Panc1 (cell line): ENCODE data around the gene C1orf232. TPM values are rescaled to one million over a fixed set of nuclear protein-coding genes. Genes with fewer than 3 reads are reported as not detected.

ENCODE experiments used
- ATAC-seq: fragments of 200-7000 bp; cut with Tn5 transposase; 2 replicates; pipeline ENCODE4 v1.9.1; 2020; ENCODE audit warnings: mild to moderate bottlenecking, moderate library complexity
- BruUV-seq: library from RNA; stranded (reverse); fragments of 400-500 nt; replicated peaks from 2 replicates; lab custom pipeline; 2021; lab: Mats Ljungman, UMichigan
- CTCF ChIA-PET: fragments of 300-600 bp; sonication (Branson Sonifier 250); formaldehyde crosslinking; loops from one replicate; lab custom pipeline; 2022; ENCODE audit warnings: antibody characterized with exemption; lab: Charles Lee
- POLR2A ChIA-PET: fragments of 300-600 bp; sonication (Branson Sonifier 250); formaldehyde crosslinking; loops from one replicate; lab custom pipeline; 2022; ENCODE audit warnings: antibody characterized with exemption; lab: Charles Lee
- DNase-seq: peaks from one replicate; pipeline ENCODE4 v3.0.0-alpha.2; 2010; ENCODE audit warnings: low read depth, low spot score
- H3K27ac ChIP-seq: 2 replicates; pipeline ENCODE4 v1.5.1; 2011; ENCODE audit warnings: mild to moderate bottlenecking, low read length, inconsistent platforms
- H3K27me3 ChIP-seq: fragments of 200-500 bp; sonication (Bioruptor generic); 2 replicates; pipeline ENCODE4 v1.6.0; 2014; ENCODE audit warnings: low read length, inconsistent platforms; ENCODE audit not compliant: control insufficient read depth, insufficient read depth
- H3K36me3 ChIP-seq: fragments of 200-500 bp; sonication (Bioruptor generic); 2 replicates; pipeline ENCODE4 v1.5.1; 2014; ENCODE audit warnings: inconsistent platforms, mild to moderate bottlenecking, low read length, moderate library complexity; ENCODE audit not compliant: control insufficient read depth, insufficient read depth
- H3K4me1 ChIP-seq: 2 replicates; pipeline ENCODE4 v1.5.1; 2011; ENCODE audit warnings: inconsistent platforms, mild to moderate bottlenecking, low read length, moderate library complexity; ENCODE audit not compliant: control insufficient read depth, insufficient read depth
- H3K4me3 ChIP-seq, 2 experiments: 2 replicates each; pipeline ENCODE4 v1.5.1; 2011 to 2012; ENCODE audit warnings: low read depth in 2 of 2, low read length in 2 of 2, mild to moderate bottlenecking in 2 of 2, inconsistent platforms in 1 of 2, moderate library complexity in 1 of 2
- H3K9me3 ChIP-seq: fragments of 200-500 bp; sonication (Bioruptor generic); 2 replicates; pipeline ENCODE4 v1.5.1; 2014; ENCODE audit warnings: low read depth, mild to moderate bottlenecking, inconsistent platforms, low read length, moderate library complexity; ENCODE audit not compliant: control insufficient read depth, insufficient read depth
- POLR2AphosphoS5 ChIP-seq: IDR thresholded peaks from 2 replicates; pipeline ENCODE4 v1.6.1; 2012; ENCODE audit warnings: mild to moderate bottlenecking, low read depth, low read length, moderate library complexity
- SIN3A ChIP-seq: IDR thresholded peaks from 2 replicates; pipeline ENCODE4 v1.6.1; 2012; ENCODE audit warnings: low read depth, mild to moderate bottlenecking, low read length, moderate library complexity, borderline replicate concordance; ENCODE audit not compliant: insufficient read depth
- TCF7L2 ChIP-seq: IDR thresholded peaks from 2 replicates; pipeline ENCODE4 v1.6.1; 2011; ENCODE audit warnings: mild to moderate bottlenecking, low read depth, low read length, inconsistent platforms
- in situ Hi-C: cut with HindIII; loops from 2 replicates; pipeline ENCODE4 v1.10.0; 2016; ENCODE audit warnings: low sequenced_read_pairs, low pct_unique_long_range_greater_than_20kb
- intact Hi-C: fragments of 100-400 bp; cut with micrococcal nuclease; formaldehyde crosslinking; loops from one replicate; pipeline ENCODE4 v1.10.0; 2022; ENCODE audit not compliant: unreplicated experiment
- total RNA-seq: library from RNA; stranded (reverse); gene quantifications from one replicate; pipeline ENCODE4 v1.2.1, GENCODE V29; 2021; ENCODE audit not compliant: unreplicated experiment
- TF ChIP-seq, protein P1 (sequence below): fragments of 450-650 bp; IDR thresholded peaks from 2 replicates; pipeline ENCODE4 v1.5.1; 2017; ENCODE audit warnings: mild to moderate bottlenecking
- TF ChIP-seq, protein P2 (sequence below), 2 experiments: IDR thresholded peaks; 2 replicates each; pipeline ENCODE4 v1.6.1; 2011 to 2012; ENCODE audit warnings: low read depth in 2 of 2, control low read depth in 1 of 2, low read length in 1 of 2, mild to moderate bottlenecking in 1 of 2, moderate library complexity in 1 of 2; ENCODE audit not compliant: insufficient read depth in 1 of 2

Gene C1orf232
- total RNA-seq, 1 experiment from 2014 or later: not detected

DNA sequence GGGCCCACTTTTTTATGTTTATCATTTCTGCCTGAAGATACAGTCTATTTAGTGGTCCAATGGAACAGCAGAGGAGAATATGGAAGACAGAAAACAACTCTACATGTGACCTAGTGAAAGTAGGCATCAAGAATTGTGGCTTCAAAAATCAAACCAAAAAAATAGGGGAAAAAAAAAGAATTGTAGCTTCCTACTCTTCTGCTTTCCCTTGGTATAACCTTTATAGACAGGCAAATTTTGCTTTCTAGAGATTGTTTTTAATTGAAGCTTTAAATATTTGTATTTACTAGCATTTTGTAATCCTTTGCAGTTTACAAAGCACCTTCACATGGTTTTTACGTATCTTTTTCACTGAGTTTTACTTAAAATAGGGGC is 42.8 kb downstream of the C1orf232 start:
- POLR2A ChIA-PET: interaction anchor here (0.6 to 0.7 kb wide), 2 partner anchors 82 to 125 kb away, joined by 3 to 5 read pairs; no protein-coding TSS in a partner anchor

DNA sequence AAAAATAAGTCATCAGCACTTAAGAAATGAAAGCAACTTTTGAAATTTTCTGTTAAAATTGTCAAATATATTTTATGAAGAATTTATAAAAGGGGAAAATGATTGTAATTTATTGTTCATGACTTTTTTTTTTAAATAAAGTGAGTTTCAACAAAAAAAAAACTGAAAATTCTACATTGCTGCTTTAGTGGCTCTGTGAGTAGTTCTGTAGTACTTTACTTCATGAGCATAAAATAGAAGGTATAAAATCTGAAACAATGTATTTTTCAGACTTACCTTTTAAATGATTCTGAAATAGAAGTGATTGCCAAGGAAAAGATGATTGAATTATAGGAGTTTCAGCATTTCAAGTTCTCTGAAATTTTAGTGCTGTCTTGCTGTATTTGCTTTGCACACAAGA is 43.4 kb downstream of the C1orf232 start:
- Histone ChIP-seq H3K4me1 (peaks cover 36% of the 10 kb centered on the region), H3K27ac (peak overlapping the region; percentile 80; the same call in 1 of the 2 replicates), H3K9me3 (no peaks in the 10 kb centered on the region), H3K36me3 (no peaks in the 10 kb centered on the region), H3K27me3 (no peaks in the 10 kb centered on the region), H3K4me3 (no peak overlapping the region)
- CTCF ChIA-PET: no interaction called here
- POLR2A ChIA-PET: interaction anchor here (0.7 kb wide), 1 partner anchor 16 kb away, joined by 3 read pairs; no protein-coding TSS in a partner anchor
- in situ Hi-C loops (no loop called here), intact Hi-C loops (no loop called here)
- TF ChIP-seq TCF7L2 (no peak), SIN3A (no peak), POLR2AphosphoS5 (no peak)
- TF ChIP-seq, protein P1, sequence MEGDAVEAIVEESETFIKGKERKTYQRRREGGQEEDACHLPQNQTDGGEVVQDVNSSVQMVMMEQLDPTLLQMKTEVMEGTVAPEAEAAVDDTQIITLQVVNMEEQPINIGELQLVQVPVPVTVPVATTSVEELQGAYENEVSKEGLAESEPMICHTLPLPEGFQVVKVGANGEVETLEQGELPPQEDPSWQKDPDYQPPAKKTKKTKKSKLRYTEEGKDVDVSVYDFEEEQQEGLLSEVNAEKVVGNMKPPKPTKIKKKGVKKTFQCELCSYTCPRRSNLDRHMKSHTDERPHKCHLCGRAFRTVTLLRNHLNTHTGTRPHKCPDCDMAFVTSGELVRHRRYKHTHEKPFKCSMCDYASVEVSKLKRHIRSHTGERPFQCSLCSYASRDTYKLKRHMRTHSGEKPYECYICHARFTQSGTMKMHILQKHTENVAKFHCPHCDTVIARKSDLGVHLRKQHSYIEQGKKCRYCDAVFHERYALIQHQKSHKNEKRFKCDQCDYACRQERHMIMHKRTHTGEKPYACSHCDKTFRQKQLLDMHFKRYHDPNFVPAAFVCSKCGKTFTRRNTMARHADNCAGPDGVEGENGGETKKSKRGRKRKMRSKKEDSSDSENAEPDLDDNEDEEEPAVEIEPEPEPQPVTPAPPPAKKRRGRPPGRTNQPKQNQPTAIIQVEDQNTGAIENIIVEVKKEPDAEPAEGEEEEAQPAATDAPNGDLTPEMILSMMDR: no peak
- TF ChIP-seq, protein P2, sequence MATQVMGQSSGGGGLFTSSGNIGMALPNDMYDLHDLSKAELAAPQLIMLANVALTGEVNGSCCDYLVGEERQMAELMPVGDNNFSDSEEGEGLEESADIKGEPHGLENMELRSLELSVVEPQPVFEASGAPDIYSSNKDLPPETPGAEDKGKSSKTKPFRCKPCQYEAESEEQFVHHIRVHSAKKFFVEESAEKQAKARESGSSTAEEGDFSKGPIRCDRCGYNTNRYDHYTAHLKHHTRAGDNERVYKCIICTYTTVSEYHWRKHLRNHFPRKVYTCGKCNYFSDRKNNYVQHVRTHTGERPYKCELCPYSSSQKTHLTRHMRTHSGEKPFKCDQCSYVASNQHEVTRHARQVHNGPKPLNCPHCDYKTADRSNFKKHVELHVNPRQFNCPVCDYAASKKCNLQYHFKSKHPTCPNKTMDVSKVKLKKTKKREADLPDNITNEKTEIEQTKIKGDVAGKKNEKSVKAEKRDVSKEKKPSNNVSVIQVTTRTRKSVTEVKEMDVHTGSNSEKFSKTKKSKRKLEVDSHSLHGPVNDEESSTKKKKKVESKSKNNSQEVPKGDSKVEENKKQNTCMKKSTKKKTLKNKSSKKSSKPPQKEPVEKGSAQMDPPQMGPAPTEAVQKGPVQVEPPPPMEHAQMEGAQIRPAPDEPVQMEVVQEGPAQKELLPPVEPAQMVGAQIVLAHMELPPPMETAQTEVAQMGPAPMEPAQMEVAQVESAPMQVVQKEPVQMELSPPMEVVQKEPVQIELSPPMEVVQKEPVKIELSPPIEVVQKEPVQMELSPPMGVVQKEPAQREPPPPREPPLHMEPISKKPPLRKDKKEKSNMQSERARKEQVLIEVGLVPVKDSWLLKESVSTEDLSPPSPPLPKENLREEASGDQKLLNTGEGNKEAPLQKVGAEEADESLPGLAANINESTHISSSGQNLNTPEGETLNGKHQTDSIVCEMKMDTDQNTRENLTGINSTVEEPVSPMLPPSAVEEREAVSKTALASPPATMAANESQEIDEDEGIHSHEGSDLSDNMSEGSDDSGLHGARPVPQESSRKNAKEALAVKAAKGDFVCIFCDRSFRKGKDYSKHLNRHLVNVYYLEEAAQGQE (IDR thresholded peaks at IDR 0.05; ENCODE audit: insufficient read depth in 1 of 2, low read depth in 2 of 2, low read length in 1 of 2): no peak
- BruUV-seq: no TSS peak
- DNase-seq: no peak
- no peak for ATAC-seq

More for the DNA sequence above, 42.8 kb downstream of the C1orf232 start:
- Histone ChIP-seq H3K36me3 (no peaks in the 10 kb centered on the region), H3K4me1 (peaks cover 36% of the 10 kb centered on the region), H3K9me3 (no peaks in the 10 kb centered on the region), H3K27ac (peak overlapping the region; percentile 80), H3K4me3 (peak overlapping the region in 1 of 2 experiments; percentile 10; a peak in 1 of 4 replicates), H3K27me3 (no peaks in the 10 kb centered on the region)
- BruUV-seq: no TSS peak
- in situ Hi-C loops: no loop called here
- DNase-seq: no peak
- no peak for ATAC-seq
- CTCF ChIA-PET: no interaction called here
- no peak for TF ChIP-seq POLR2AphosphoS5
- TF ChIP-seq SIN3A: no peak
- TF ChIP-seq, protein P2 (IDR thresholded peaks at IDR 0.05; ENCODE audit: insufficient read depth in 1 of 2, low read depth in 2 of 2, low read length in 1 of 2): no peak
- no peak for TF ChIP-seq TCF7L2
- TF ChIP-seq, protein P1: no peak
- intact Hi-C loops: no loop called here
